Cardiac fibroblast (primary cell): ENCODE measurements around the gene LLCFC1.

Source experiments
- DNase-seq, 2 donors: peaks; one replicate each; pipeline versions ENCODE4 v3.0.0 to v3.0.0-alpha.2; 2010; ENCODE audit warnings: low read depth in 2 of 2
- H3K4me3 ChIP-seq, 2 donors: replicated peaks in 1 of 2; 1 replicate in 1 of 2; 2 replicates in 1 of 2; pipeline ENCODE4 v1.5.1; 2011; ENCODE audit warnings: low read depth in 2 of 2, low read length in 2 of 2, mild to moderate bottlenecking in 2 of 2, moderate library complexity in 1 of 2
- TF ChIP-seq, protein P1 (sequence below): IDR thresholded peaks from one replicate; pipeline ENCODE4 v1.5.1; 2011; ENCODE audit warnings: low read depth, mild to moderate bottlenecking, low read length, inconsistent platforms

LLCFC1 gene

DNA sequence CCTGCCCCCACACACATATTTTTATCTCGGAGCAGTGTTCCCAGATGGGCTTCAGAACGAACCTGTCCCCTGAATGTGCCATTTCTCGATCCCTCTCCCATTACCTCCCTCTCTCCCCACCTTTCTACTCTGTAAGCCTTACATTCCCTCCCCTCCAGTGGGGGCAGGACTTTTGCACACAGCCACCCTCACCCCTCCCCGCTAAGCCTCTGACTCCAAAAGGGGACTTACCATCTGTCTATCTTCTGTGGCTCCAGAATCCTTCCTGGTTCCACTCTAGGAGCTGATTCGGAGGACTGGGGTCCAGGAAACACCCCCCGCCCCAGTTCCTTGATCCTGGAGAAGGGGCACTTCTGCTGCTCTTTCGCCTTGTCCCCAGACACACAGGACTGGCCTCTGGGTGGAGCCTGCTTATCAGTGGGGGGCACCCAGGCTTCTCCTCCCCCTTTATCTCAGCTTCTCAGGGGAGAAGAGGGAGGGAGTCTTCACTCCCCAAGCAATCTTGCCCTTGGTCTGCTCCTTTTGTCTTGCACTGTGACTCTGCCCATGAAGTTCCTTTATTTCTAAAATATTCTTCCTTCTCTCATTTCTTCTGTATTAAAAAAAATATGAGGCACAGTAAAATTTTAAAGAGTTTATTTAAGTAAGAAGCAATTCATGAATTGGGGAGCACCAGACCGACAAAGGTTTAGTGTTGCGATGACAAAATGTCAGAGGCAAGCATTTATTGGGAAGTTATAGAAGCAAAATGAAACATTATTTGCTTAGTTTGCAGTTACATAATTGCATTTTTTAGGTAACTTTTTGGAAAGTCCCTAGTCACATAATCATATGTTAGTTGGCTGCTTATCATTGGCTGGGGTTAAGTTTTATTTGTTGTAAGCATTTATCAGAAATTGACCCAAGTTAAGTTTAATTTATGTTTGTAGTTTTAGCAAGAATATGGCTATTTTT, 23.0 kb downstream of the LLCFC1 start, which contains the start of gene KEL:
Gene KEL (minus strand): TSS at position 391 of the 954 bp plus-strand sequence. CDS start 157 bp downstream, at position 234.
- H3K4me3 ChIP-seq = no peak within 1 kb of the TSS
- TF ChIP-seq, protein P1, sequence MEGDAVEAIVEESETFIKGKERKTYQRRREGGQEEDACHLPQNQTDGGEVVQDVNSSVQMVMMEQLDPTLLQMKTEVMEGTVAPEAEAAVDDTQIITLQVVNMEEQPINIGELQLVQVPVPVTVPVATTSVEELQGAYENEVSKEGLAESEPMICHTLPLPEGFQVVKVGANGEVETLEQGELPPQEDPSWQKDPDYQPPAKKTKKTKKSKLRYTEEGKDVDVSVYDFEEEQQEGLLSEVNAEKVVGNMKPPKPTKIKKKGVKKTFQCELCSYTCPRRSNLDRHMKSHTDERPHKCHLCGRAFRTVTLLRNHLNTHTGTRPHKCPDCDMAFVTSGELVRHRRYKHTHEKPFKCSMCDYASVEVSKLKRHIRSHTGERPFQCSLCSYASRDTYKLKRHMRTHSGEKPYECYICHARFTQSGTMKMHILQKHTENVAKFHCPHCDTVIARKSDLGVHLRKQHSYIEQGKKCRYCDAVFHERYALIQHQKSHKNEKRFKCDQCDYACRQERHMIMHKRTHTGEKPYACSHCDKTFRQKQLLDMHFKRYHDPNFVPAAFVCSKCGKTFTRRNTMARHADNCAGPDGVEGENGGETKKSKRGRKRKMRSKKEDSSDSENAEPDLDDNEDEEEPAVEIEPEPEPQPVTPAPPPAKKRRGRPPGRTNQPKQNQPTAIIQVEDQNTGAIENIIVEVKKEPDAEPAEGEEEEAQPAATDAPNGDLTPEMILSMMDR = no peak
- DNase-seq = no peak

DNA sequence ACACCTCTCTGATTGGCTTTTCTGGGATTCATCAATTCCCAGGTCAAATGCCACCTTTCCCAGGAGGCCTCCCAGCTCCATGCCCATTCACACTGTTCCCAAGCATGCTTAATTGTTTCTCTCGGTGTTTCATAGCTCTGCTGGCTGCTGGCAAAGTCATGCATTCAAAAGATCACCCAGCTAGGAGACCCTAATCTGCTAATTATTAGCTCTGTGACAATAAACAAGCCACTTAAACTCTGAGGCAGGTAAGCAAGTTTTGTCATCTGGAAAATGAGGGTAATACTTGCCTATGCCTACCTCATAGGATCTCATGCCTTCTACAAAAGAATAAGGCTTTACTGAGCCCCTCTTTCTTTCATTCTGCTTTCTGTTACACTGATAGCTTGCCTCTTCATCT, 23.7 kb downstream of the LLCFC1 start:
- DNase-seq = no peak
- TF ChIP-seq, protein P1 = no peak
- no peak overlapping the region for H3K4me3 ChIP-seq

DNA sequence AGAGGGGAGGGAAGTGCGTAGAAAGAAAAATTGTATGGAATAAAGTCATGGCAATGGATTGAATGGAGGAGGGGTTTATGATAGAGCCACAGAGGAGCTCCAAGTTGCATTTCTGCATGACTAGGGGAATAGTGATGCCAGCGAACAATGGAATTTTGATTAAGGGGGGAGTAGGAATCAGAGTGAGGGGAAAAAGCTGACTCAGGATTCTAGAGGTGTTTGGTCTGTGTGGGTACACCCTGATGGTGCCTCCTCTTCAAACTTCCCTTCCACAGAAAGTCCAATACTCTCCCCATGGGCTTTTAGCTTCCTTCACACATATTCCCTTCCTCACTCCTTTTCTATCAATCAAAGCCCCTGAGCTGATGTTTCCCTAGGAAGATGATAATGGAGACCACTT, 24.7 kb downstream of the LLCFC1 start:
- no peak overlapping the region for H3K4me3 ChIP-seq
- TF ChIP-seq, protein P1 = no peak
- DNase-seq = no peak

DNA sequence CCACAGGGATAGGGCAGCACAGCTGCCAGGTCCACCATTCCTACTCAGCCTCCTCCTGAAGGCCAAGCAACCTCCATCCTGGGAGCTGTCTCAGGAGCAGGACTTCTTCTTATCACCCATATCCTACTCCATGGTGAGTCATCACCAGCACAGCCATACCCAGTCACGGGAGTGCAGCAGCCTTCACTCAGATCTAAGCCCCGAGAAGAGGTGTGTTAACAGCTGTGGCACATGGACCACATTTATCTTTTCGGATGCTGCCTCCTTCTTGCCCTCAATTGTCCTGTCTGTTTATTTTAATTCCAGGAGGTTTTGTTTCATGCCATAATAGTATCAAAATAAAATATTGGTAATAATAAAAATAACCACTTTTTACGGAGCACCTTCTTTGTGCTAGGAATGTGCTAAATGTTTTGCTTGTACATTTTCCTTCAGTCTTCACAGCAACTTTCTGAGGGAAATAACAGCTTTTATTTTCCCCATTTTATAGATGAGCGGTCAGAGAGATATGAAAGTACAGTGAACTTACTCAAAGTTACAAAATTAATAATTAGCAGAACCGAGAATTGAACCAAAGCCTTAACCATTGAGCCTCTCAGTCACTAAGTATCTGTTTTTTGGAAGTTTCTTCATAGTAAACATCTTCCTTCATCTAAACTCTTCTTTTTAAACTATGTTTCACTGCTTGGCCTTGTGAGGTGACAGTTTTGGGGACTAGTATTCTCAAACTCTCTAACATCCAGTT, 25.4 kb downstream of the LLCFC1 start:
- TF ChIP-seq, protein P1 = no peak
- H3K4me3 ChIP-seq = no peak overlapping the region
- DNase-seq = no peak

DNA sequence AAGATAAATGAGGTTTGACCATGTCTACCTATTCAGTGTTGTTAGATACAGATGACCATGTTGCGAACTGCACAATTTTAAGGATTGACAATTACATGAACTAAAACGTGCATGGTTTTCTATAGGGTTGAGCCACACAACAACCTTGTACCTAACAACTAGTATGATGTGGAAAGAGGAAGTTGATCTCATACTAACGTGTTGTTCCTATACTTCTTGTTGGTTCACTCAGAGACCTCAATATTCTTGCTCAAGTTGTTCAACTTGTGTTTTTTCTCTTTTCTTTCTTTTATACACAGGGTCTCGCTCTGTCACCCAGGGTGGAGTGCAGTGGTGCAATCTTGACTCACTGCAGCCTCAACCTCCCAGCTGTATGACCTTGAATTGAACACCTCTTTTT, 28.9 kb downstream of the LLCFC1 start:
- DNase-seq = no peak
- H3K4me3 ChIP-seq = no peak overlapping the region
- TF ChIP-seq, protein P1 = no peak

DNA sequence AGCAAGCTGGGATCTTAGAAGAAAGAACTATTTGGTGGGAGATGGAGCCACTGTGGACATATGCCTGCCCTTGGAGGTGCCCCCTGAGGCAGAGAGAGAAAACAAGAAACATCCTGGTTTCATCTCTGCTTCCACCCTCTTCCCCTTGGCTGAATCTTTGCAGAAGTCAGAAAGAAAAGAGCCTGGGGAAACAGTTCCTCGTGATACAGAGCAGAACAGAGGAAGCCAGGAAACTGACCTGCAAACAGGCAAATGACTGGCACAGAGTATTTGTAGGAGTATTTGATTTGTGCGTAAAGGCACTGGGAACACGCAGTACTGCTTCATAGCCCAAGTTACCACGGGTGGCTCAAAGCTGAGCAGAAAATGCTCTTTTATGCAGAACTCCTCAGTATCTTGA, 29.9 kb downstream of the LLCFC1 start:
- TF ChIP-seq, protein P1 = no peak
- no peak overlapping the region for H3K4me3 ChIP-seq
- no peak for DNase-seq
